Endodermal cell (in vitro differentiated cells): ENCODE measurements around the gene SATB2. TPM values are rescaled to one million over a fixed set of nuclear protein-coding genes. Genes with fewer than 3 reads are reported as not detected.

Experiments used
- DNase-seq: peaks from one replicate; pipeline ENCODE4 v3.0.0-alpha.2; 2017
- H3K27ac ChIP-seq: 2 replicates; pipeline ENCODE4 v1.5.1; 2013; ENCODE audit warnings: mild to moderate bottlenecking, low read depth, low read length, moderate library complexity
- H3K27me3 ChIP-seq: 2 replicates; pipeline ENCODE4 v1.6.1; 2013; ENCODE audit warnings: mild to moderate bottlenecking, low read length, moderate library complexity; ENCODE audit not compliant: insufficient read depth, control insufficient read depth, poor library complexity, severe bottlenecking
- H3K36me3 ChIP-seq: 2 replicates; pipeline ENCODE4 v1.7.0; 2013; ENCODE audit warnings: mild to moderate bottlenecking, low read length, moderate library complexity; ENCODE audit not compliant: control insufficient read depth, insufficient read depth
- H3K4me1 ChIP-seq: one replicate; pipeline ENCODE4 v1.7.0; 2013; ENCODE audit warnings: low read length; ENCODE audit not compliant: control insufficient read depth, insufficient read depth
- H3K4me3 ChIP-seq: 2 replicates; pipeline ENCODE4 v1.5.1; 2013; ENCODE audit warnings: mild to moderate bottlenecking, low read length, moderate library complexity
- H3K9ac ChIP-seq: 2 replicates; pipeline ENCODE4 v1.6.1; 2013; ENCODE audit warnings: mild to moderate bottlenecking, low read length, moderate library complexity; ENCODE audit not compliant: poor library complexity, severe bottlenecking; ENCODE audit errors: extremely low read depth
- H3K9me3 ChIP-seq: 2 replicates; pipeline ENCODE4 v1.6.1; 2013; ENCODE audit warnings: mild to moderate bottlenecking, low read length, moderate library complexity; ENCODE audit not compliant: control insufficient read depth
- H3K27ac Mint-ChIP-seq: 2 replicates; pipeline ENCODE4 v1.8.0; 2020; ENCODE audit warnings: mixed read lengths
- H3K27me3 Mint-ChIP-seq: 2 replicates; pipeline ENCODE4 v1.8.0; 2021; ENCODE audit warnings: mild to moderate bottlenecking, mixed read lengths; ENCODE audit not compliant: insufficient read depth
- H3K36me3 Mint-ChIP-seq: 2 replicates; pipeline ENCODE4 v1.8.0; 2020; ENCODE audit warnings: low read depth, mixed read lengths
- H3K4me1 Mint-ChIP-seq: 2 replicates; pipeline ENCODE4 v1.8.0; 2020; ENCODE audit warnings: mixed read lengths
- H3K4me3 Mint-ChIP-seq: 2 replicates; pipeline ENCODE4 v1.8.0; 2020; ENCODE audit warnings: mild to moderate bottlenecking, moderate library complexity, mixed read lengths
- H3K9me3 Mint-ChIP-seq: 2 replicates; pipeline ENCODE4 v1.8.0; 2020; ENCODE audit warnings: mild to moderate bottlenecking, mixed read lengths
- CTCF ChIP-seq: fragments of 200-600 bp; sonication (generic); conservative IDR thresholded peaks from 2 replicates; pipeline ENCODE4 v1.5.0; 2021; ENCODE audit warnings: antibody characterized with exemption, mild to moderate bottlenecking
- WGBS, 2 experiments: methylation state at CpG; one replicate each; pipeline versions ENCODE4 v1.1.5 to v1.1.7; 2013; ENCODE audit warnings: missing lambda C conversion rate in 2 of 2, mixed read lengths in 1 of 2; ENCODE audit not compliant: insufficient coverage in 1 of 2, insufficient read length in 1 of 2; 5-methylcytosine and 5-hydroxymethylcytosine counted together
- total RNA-seq, 2 donors: library from RNA; stranded (reverse); fragmentation: NEBNext Ultra II Directional in 1 of 2; extraction: Animal tissue kit (Norgen Biotek cat#: 25700) in 1 of 2; gene quantifications; 2 replicates in 1 of 2; 3 replicates in 1 of 2; pipeline ENCODE4 v1.2.1, GENCODE V29; 2021

SATB2 gene
- total RNA-seq, 2 donors from 2014 or later, result 2.4 to 3.0 TPM

GRCh38 chr2:199461711-199462346, 4.1 kb upstream of the SATB2 start:
- H3K4me1 ChIP-seq, result no peaks in the 10 kb centered on the region
- peak overlapping the region; percentile 50 for H3K4me3 Mint-ChIP-seq
- H3K36me3 ChIP-seq, result no peaks in the 10 kb centered on the region
- peak overlapping the region; percentile 43 for H3K4me3 ChIP-seq
- H3K36me3 Mint-ChIP-seq, result no peaks in the 10 kb centered on the region
- no peak overlapping the region for H3K27ac ChIP-seq
- DNase-seq, result peak; percentile 69
- H3K9ac ChIP-seq, result no peak overlapping the region
- peaks cover 84% of the 10 kb centered on the region for H3K27me3 Mint-ChIP-seq
- TF ChIP-seq CTCF, result no peak
- H3K4me1 Mint-ChIP-seq, result peaks cover 19% of the 10 kb centered on the region
- H3K9me3 Mint-ChIP-seq, result no peaks in the 10 kb centered on the region
- H3K27ac Mint-ChIP-seq, result no peak overlapping the region
- no peaks in the 10 kb centered on the region for H3K9me3 ChIP-seq
- 9 to 11% methylated on average over 28 to 34 of the region's 35 CpGs for WGBS, 2 experiments
- H3K27me3 ChIP-seq, result peaks cover 85% of the 10 kb centered on the region

GRCh38 chr2:199460846-199461710, 3.3 kb upstream of the SATB2 start:
- Histone ChIP-seq H3K36me3 (no peaks in the 10 kb centered on the region), H3K27me3 (peaks cover 85% of the 10 kb centered on the region), H3K4me1 (no peaks in the 10 kb centered on the region), H3K27ac (no peak overlapping the region), H3K9ac (no peak overlapping the region), H3K4me3 (no peak overlapping the region), H3K9me3 (no peaks in the 10 kb centered on the region)
- no peak overlapping the region for H3K27ac Mint-ChIP-seq
- 28 to 83% methylated on average over 1 to 9 of the region's 13 CpGs for WGBS, 2 experiments
- peaks cover 18% of the 10 kb centered on the region for H3K4me1 Mint-ChIP-seq
- H3K27me3 Mint-ChIP-seq, result peaks cover 84% of the 10 kb centered on the region
- H3K36me3 Mint-ChIP-seq, result no peaks in the 10 kb centered on the region
- H3K9me3 Mint-ChIP-seq, result no peaks in the 10 kb centered on the region
- no peak overlapping the region for H3K4me3 Mint-ChIP-seq
- DNase-seq, result no peak
- TF ChIP-seq CTCF, result no peak

- Histone ChIP-seq H3K4me1 (no peaks in the 10 kb centered on the region), H3K36me3 (no peaks in the 10 kb centered on the region), H3K27me3 (peaks cover 83% of the 10 kb centered on the region), H3K9me3 (no peaks in the 10 kb centered on the region), H3K4me3 (peak overlapping the region; percentile 83), H3K27ac (no peak overlapping the region), H3K9ac (no peak overlapping the region)
- H3K9me3 Mint-ChIP-seq, result no peaks in the 10 kb centered on the region
- no peak for DNase-seq
- 0 to 4% methylated on average over 2 to 14 of the region's 14 CpGs for WGBS, 2 experiments
- peaks cover 21% of the 10 kb centered on the region for H3K4me1 Mint-ChIP-seq
- H3K27me3 Mint-ChIP-seq, result peaks cover 82% of the 10 kb centered on the region
- peak overlapping the region; percentile 84 for H3K27ac Mint-ChIP-seq
- no peak for TF ChIP-seq CTCF
- peak overlapping the region; percentile 79 for H3K4me3 Mint-ChIP-seq
- no peaks in the 10 kb centered on the region for H3K36me3 Mint-ChIP-seq
Measured at GRCh38 chr2:199460101-199460671, 2.4 kb upstream of the SATB2 start.
